H1 (cell line): ENCODE results near the gene CEP85. TPM values are rescaled to one million over a fixed set of nuclear protein-coding genes. Genes with fewer than 3 reads are reported as not detected.
A peak's percentile ranks its signal among the peaks of the same experiment; 100 is the strongest.

Experiments used
- CTCF ChIA-PET: fragments of 300-600 bp; sonication (Branson Sonifier 250); formaldehyde crosslinking; loops from one replicate; lab custom pipeline; 2021; ENCODE audit not compliant: partially characterized antibody; lab: Charles Lee
- POLR2A ChIA-PET: fragments of 300-600 bp; sonication (Branson Sonifier 250); formaldehyde crosslinking; loops from one replicate; lab custom pipeline; 2021; ENCODE audit warnings: inconsistent platforms; ENCODE audit not compliant: partially characterized antibody; lab: Charles Lee
- DNase-seq, 2 experiments: peaks; one replicate each; pipeline versions ENCODE4 v3.0.0 to v3.0.0-alpha.2; 2010 to 2022; ENCODE audit warnings: low spot score in 2 of 2, low read depth in 1 of 2, mixed read lengths in 1 of 2
- FAIRE-seq: peaks from 2 replicates; lab custom pipeline; 2011; peaks lifted over from hg19 to GRCh38; lab: Jason Lieb, UNC
- H2AFZ ChIP-seq: 2 replicates; pipeline ENCODE4 v1.8.1; 2012; ENCODE audit warnings: low read length, inconsistent platforms
- H2AK5ac ChIP-seq: 2 replicates; pipeline ENCODE4 v1.6.1; 2013; ENCODE audit warnings: low read depth, low read length
- H2BK120ac ChIP-seq: replicated peaks from 2 replicates; pipeline ENCODE3; 2013; ENCODE audit warnings: low read depth, low read length, inconsistent platforms
- H2BK12ac ChIP-seq: 2 replicates; pipeline ENCODE4 v1.6.1; 2013; ENCODE audit warnings: low read depth, low read length
- H2BK15ac ChIP-seq: 2 replicates; pipeline ENCODE4 v1.6.1; 2013; ENCODE audit warnings: low read length
- H2BK20ac ChIP-seq: 2 replicates; pipeline ENCODE4 v1.6.1; 2013; ENCODE audit warnings: low read length
- H2BK5ac ChIP-seq: 2 replicates; pipeline ENCODE4 v1.6.1; 2013; ENCODE audit warnings: low read depth, low read length
- H3K14ac ChIP-seq: 2 replicates; pipeline ENCODE4 v1.6.1; 2013; ENCODE audit warnings: inconsistent platforms; ENCODE audit not compliant: insufficient read length
- H3K18ac ChIP-seq: 2 replicates; pipeline ENCODE4 v1.6.1; 2013; ENCODE audit warnings: low read length; ENCODE audit errors: extremely low read depth
- H3K23ac ChIP-seq: 2 replicates; pipeline ENCODE4 v1.6.1; 2013; ENCODE audit warnings: inconsistent platforms; ENCODE audit not compliant: insufficient read length
- H3K23me2 ChIP-seq: 2 replicates; pipeline ENCODE4 v1.6.1; 2013; ENCODE audit warnings: low read depth, low read length
- H3K27ac ChIP-seq: 2 replicates; pipeline ENCODE4 v1.6.1; 2011; ENCODE audit warnings: low read depth, low read length, inconsistent platforms
- H3K27me3 ChIP-seq, 4 experiments: replicated peaks in 1 of 4; 1 replicate in 1 of 4; 2 replicates in 3 of 4; pipeline versions ENCODE4 v1.6.1 to v1.8.1; 2011 to 2013; ENCODE audit warnings: low read length in 3 of 4, mild to moderate bottlenecking in 3 of 4, inconsistent platforms in 2 of 4, mixed read lengths in 2 of 4, moderate library complexity in 1 of 4; ENCODE audit not compliant: control insufficient read depth in 3 of 4, insufficient read depth in 3 of 4; ENCODE audit errors: extremely low read depth in 1 of 4
- H3K36me3 ChIP-seq, 4 experiments: 2 replicates each; pipeline versions ENCODE4 v1.6.1 to v1.8.1; 2011 to 2013; ENCODE audit warnings: mild to moderate bottlenecking in 4 of 4, low read length in 3 of 4, moderate library complexity in 2 of 4, control low read depth in 1 of 4, inconsistent platforms in 1 of 4; ENCODE audit not compliant: insufficient read depth in 4 of 4, control insufficient read depth in 2 of 4
- H3K4ac ChIP-seq: replicated peaks from 2 replicates; pipeline ENCODE3; 2013; ENCODE audit warnings: low read length, low read depth, mixed read lengths, inconsistent platforms; ENCODE audit not compliant: insufficient read length
- H3K4me1 ChIP-seq, 4 experiments: replicated peaks in 1 of 4; 1 replicate in 1 of 4; 2 replicates in 3 of 4; pipeline versions ENCODE4 v1.6.1 to v1.8.1; 2011 to 2013; ENCODE audit warnings: low read length in 3 of 4, inconsistent platforms in 2 of 4, mixed read lengths in 1 of 4; ENCODE audit not compliant: insufficient read depth in 4 of 4, control insufficient read depth in 3 of 4
- H3K4me2 ChIP-seq, 2 experiments: 2 replicates each; pipeline versions ENCODE4 v1.6.1 to v1.8.1; 2011 to 2013; ENCODE audit warnings: low read depth in 2 of 2, low read length in 2 of 2, control low read depth in 1 of 2, inconsistent platforms in 1 of 2, mild to moderate bottlenecking in 1 of 2; ENCODE audit not compliant: insufficient read depth in 1 of 2
- H3K4me3 ChIP-seq, 4 experiments: fragments of 200-600, 300-600 bp in 1 of 4; sonication (generic), shearing (Covaris generic), sonication (Bioruptor Twin) in 1 of 4; 2 replicates each; pipeline versions ENCODE4 v1.5.1 to v1.8.1; 2011 to 2016; ENCODE audit warnings: low read length in 4 of 4, low read depth in 3 of 4, control low read depth in 2 of 4, inconsistent platforms in 2 of 4, mild to moderate bottlenecking in 2 of 4, mixed read lengths in 1 of 4, moderate library complexity in 1 of 4; ENCODE audit not compliant: insufficient read depth in 2 of 4; ENCODE audit errors: extremely low read depth in 1 of 4
- H3K56ac ChIP-seq: replicated peaks from 2 replicates; pipeline ENCODE3; 2013; ENCODE audit warnings: low read depth, mild to moderate bottlenecking, mixed read lengths, low read length, inconsistent platforms; ENCODE audit not compliant: insufficient read length
- H3K79me1 ChIP-seq: 2 replicates; pipeline ENCODE4 v1.6.1; 2013; ENCODE audit warnings: low read depth, low read length, control low read depth
- H3K79me2 ChIP-seq, 2 experiments: 2 replicates each; pipeline versions ENCODE4 v1.6.1 to v1.8.1; 2012 to 2013; ENCODE audit warnings: low read length in 2 of 2, mild to moderate bottlenecking in 2 of 2, inconsistent platforms in 1 of 2; ENCODE audit not compliant: insufficient read depth in 2 of 2, control insufficient read depth in 1 of 2
- H3K9ac ChIP-seq, 4 experiments: replicated peaks in 1 of 4; 1 replicate in 1 of 4; 2 replicates in 3 of 4; pipeline versions ENCODE4 v1.6.1 to v1.8.1; 2011 to 2013; ENCODE audit warnings: low read depth in 3 of 4, low read length in 3 of 4, control low read depth in 2 of 4, mild to moderate bottlenecking in 2 of 4, moderate library complexity in 2 of 4, inconsistent platforms in 1 of 4; ENCODE audit errors: extremely low read depth in 1 of 4
- H3K9me3 ChIP-seq, 2 experiments: 2 replicates each; pipeline versions ENCODE4 v1.6.1 to v1.8.1; 2012 to 2013; ENCODE audit warnings: mild to moderate bottlenecking in 2 of 2, moderate library complexity in 2 of 2, control low read depth in 1 of 2, inconsistent platforms in 1 of 2, low read depth in 1 of 2, low read length in 1 of 2, mixed read lengths in 1 of 2; ENCODE audit not compliant: insufficient read depth in 2 of 2
- H4K20me1 ChIP-seq, 2 experiments: replicated peaks in 1 of 2; 2 replicates each; pipeline versions ENCODE3 to v1.8.1; 2011 to 2013; ENCODE audit warnings: inconsistent platforms in 2 of 2, low read length in 2 of 2, mild to moderate bottlenecking in 1 of 2; ENCODE audit not compliant: insufficient read depth in 2 of 2, control insufficient read depth in 1 of 2
- H4K5ac ChIP-seq: 2 replicates; pipeline ENCODE4 v1.6.1; 2013; ENCODE audit warnings: low read length, low read depth, mixed read lengths, inconsistent platforms; ENCODE audit not compliant: insufficient read length
- H4K8ac ChIP-seq: 2 replicates; pipeline ENCODE4 v1.8.0; 2013; ENCODE audit warnings: mild to moderate bottlenecking, moderate library complexity, low read length, inconsistent platforms; ENCODE audit not compliant: insufficient read depth; ENCODE audit errors: extremely low read depth
- H4K91ac ChIP-seq: replicated peaks from 2 replicates; pipeline ENCODE3; 2013; ENCODE audit warnings: low read length, mixed read lengths, inconsistent platforms; ENCODE audit not compliant: insufficient read length
- ATF3 ChIP-seq: IDR thresholded peaks from 2 replicates; pipeline ENCODE4 v1.6.1; 2011; ENCODE audit warnings: low read depth, mild to moderate bottlenecking, low read length; ENCODE audit not compliant: insufficient read depth
- CHD1 ChIP-seq: IDR thresholded peaks from 2 replicates; pipeline ENCODE4 v1.6.1; 2012; ENCODE audit warnings: low read depth, low read length, improper control_type of control experiment
- EGR1 ChIP-seq: IDR thresholded peaks from 2 replicates; pipeline ENCODE4 v1.6.1; 2011; ENCODE audit warnings: low read depth, low read length, borderline replicate concordance
- JUN ChIP-seq: IDR thresholded peaks from 2 replicates; pipeline ENCODE4 v1.6.1; 2011; ENCODE audit warnings: low read depth, mild to moderate bottlenecking, improper control_type of control experiment, low read length
- PHF8 ChIP-seq: fragments of 200-600 bp; sonication (generic); conservative IDR thresholded peaks from 2 replicates; pipeline ENCODE4 v1.7.1; 2012; ENCODE audit warnings: low read depth, mild to moderate bottlenecking, inconsistent platforms, low read length, moderate library complexity
- RAD21 ChIP-seq, 2 experiments: IDR thresholded peaks in 1 of 2; conservative IDR thresholded peaks in 1 of 2; 2 replicates each; pipeline ENCODE4 v1.6.1; 2011; ENCODE audit warnings: low read depth in 2 of 2, low read length in 2 of 2, improper control_type of control experiment in 1 of 2, inconsistent platforms in 1 of 2, mild to moderate bottlenecking in 1 of 2, moderate library complexity in 1 of 2
- SP1 ChIP-seq: IDR thresholded peaks from 2 replicates; pipeline ENCODE4 v1.6.1; 2011; ENCODE audit warnings: low read depth, low read length
- WGBS, 2 experiments: shearing (Covaris generic) in 1 of 2; methylation state at CpG; one replicate each; pipeline versions ENCODE4 v1.1.6 to v1.1.7; 2013 to 2015; ENCODE audit warnings: low lambda C conversion rate in 2 of 2, mixed read lengths in 2 of 2, inconsistent platforms in 1 of 2, low coverage in 1 of 2, missing lambda C conversion rate in 1 of 2; ENCODE audit not compliant: insufficient replicate concordance in 2 of 2, insufficient coverage in 1 of 2, insufficient read length in 1 of 2; ENCODE audit errors: extremely low coverage in 1 of 2, missing lambda C conversion rate in 1 of 2; 5-methylcytosine and 5-hydroxymethylcytosine counted together
- polyA plus RNA-seq, 7 experiments: library from polyadenylated mRNA; depleted of rRNA in 3 of 7; stranded (reverse) in 5 of 7; unstranded in 2 of 7; fragments of >200 nt in 5 of 7; fragments of 200-250 nt in 2 of 7; gene quantifications; 1 replicate in 5 of 7; 2 replicates in 1 of 7; 4 replicates in 1 of 7; pipeline versions ENCODE4 v1.2.1 to v1.2.3, GENCODE V29; 2011 to 2013; ENCODE audit warnings: missing spikeins in 2 of 7, mixed read lengths in 2 of 7
- total RNA-seq: library from RNA; stranded (reverse); fragmentation: NEBNext Ultra II Directional; extraction: Animal tissue kit (Norgen Biotek cat#: 25700); gene quantifications from 2 replicates; pipeline ENCODE4 v1.2.1, GENCODE V29; 2021

The CEP85 gene
- total and polyA plus RNA-seq, 2 of the 8 experiments (the other 6 are each of a cell fraction or from before 2014, with no cell fraction given) = 40.4 to 43.7 TPM

- 84% methylated on average over 3 of the region's 3 CpGs; no CpG with 5 or more reads in 1 of the 2 experiments for WGBS, 2 experiments
- TF ChIP-seq SP1 (0 out of 2 replicates have a peak, but pooled peaks have one; percentile 14), PHF8 (no peak), JUN (no peak), CHD1 (no peak), ATF3 (no peak), RAD21 (IDR thresholded peaks at IDR 0.05 in 1 of 2, conservative IDR thresholded peaks at IDR 0.05 in 1 of 2; ENCODE audit: low read depth in 2 of 2, low read length in 2 of 2) (peak; percentile 66 to 70), EGR1 (no peak)
Observed at GRCh38 chr1:26275580-26276431, 41.8 kb downstream of the CEP85 start.

More at GRCh38 chr1:26275580-26276431, 41.8 kb downstream of the CEP85 start:
- Histone ChIP-seq H3K4ac (no peak overlapping the region), H3K14ac (no peak overlapping the region), H2AFZ (no peak overlapping the region), H3K23me2 (peaks cover 4% of the 10 kb centered on the region; the same call in 1 of the 2 replicates), H3K4me2 (no peak overlapping the region), H4K91ac (no peak overlapping the region), H2BK120ac (no peak overlapping the region), H2BK12ac (no peak overlapping the region), H2BK20ac (no peak overlapping the region), H3K4me3 (no peak overlapping the region), H3K4me1 (peaks cover 2 to 17% (median 6%) of the 10 kb centered on the region in 4 experiments), H3K36me3 (peaks cover 30 to 51% (median 47%) of the 10 kb centered on the region in 4 experiments), H3K27ac (no peak overlapping the region), H3K27me3 (no peaks in the 10 kb centered on the region), H3K23ac (no peak overlapping the region), H3K56ac (no peak overlapping the region), H3K9ac (no peak overlapping the region), H2BK5ac (no peak overlapping the region), H4K20me1 (peaks cover 6 to 11% of the 10 kb centered on the region in 2 experiments), H4K5ac (no peak overlapping the region), H2BK15ac (no peak overlapping the region), H4K8ac (no peak overlapping the region), H3K18ac (no peak overlapping the region), H3K79me1 (no peaks in the 10 kb centered on the region), H3K9me3 (no peaks in the 10 kb centered on the region), H3K79me2 (peaks cover 0 to 5% of the 10 kb centered on the region in 2 experiments; a peak in 1 of 4 replicates), H2AK5ac (no peak overlapping the region)
- DNase-seq (peak; percentile 85 to 92), FAIRE-seq (peak; percentile 65)
- ChIA-PET CTCF (interaction anchor here (0.5 to 39.7 kb wide), 30 partner anchors 9 to 555 kb away, joined by 3 to 1530 read pairs (median 3); partner anchors contain the start of genes CATSPER4, CD52, CEP85 and CNKSR1), POLR2A (interaction anchor here (0.6 to 1.9 kb wide), 6 partner anchors 10 to 144 kb away, joined by 3 to 5 read pairs (median 4); partner anchors contain the start of gene LIN28A)
